PC-9 (cell line): ENCODE measurements around the gene DES. TPM values are rescaled to one million over a fixed set of nuclear protein-coding genes. Genes with fewer than 3 reads are reported as not detected.

Experiments
- BruUV-seq: library from RNA; stranded (reverse); fragments of 400-500 nt; replicated peaks from 2 replicates; lab custom pipeline; 2021; lab: Mats Ljungman, UMichigan
- CTCF ChIA-PET: fragments of 300-600 bp; sonication (Branson Sonifier 250); formaldehyde crosslinking; loops from one replicate; lab custom pipeline; 2022; ENCODE audit warnings: antibody characterized with exemption; lab: Charles Lee
- POLR2A ChIA-PET: fragments of 300-600 bp; sonication (Branson Sonifier 250); formaldehyde crosslinking; loops from one replicate; lab custom pipeline; 2022; ENCODE audit warnings: antibody characterized with exemption; ENCODE audit not compliant: unreplicated experiment; lab: Charles Lee
- DNase-seq, 2 experiments: peaks; one replicate each; pipeline versions ENCODE4 v3.0.0 to v3.0.0-alpha.2; 2015 to 2022; ENCODE audit warnings: mixed read lengths in 1 of 2
- H2AFZ ChIP-seq: fragments of 200-600 bp; sonication (generic); 2 replicates; pipeline ENCODE4 v1.8.1; 2017; ENCODE audit warnings: antibody characterized with exemption
- H3F3A ChIP-seq: fragments of 200-600 bp; sonication (generic); 2 replicates; pipeline ENCODE4 v1.8.1; 2017; ENCODE audit warnings: antibody characterized with exemption, mild to moderate bottlenecking, low read depth; ENCODE audit not compliant: insufficient read depth
- H3K27ac ChIP-seq: fragments of 200-600 bp; sonication (generic); 2 replicates; pipeline ENCODE4 v1.6.1; 2016; ENCODE audit warnings: mixed run types
- H3K27me3 ChIP-seq: fragments of 200-600 bp; sonication (generic); 2 replicates; pipeline ENCODE4 v1.6.1; 2016; ENCODE audit warnings: low read depth, mixed run types; ENCODE audit not compliant: insufficient read depth
- H3K36me3 ChIP-seq: fragments of 200-600 bp; sonication (generic); 2 replicates; pipeline ENCODE4 v1.6.1; 2016; ENCODE audit warnings: low read depth, mixed run types
- H3K4me1 ChIP-seq: fragments of 200-600 bp; sonication (generic); replicated peaks from 2 replicates; pipeline ENCODE4 v1.6.1; 2016; ENCODE audit warnings: mixed run types; ENCODE audit not compliant: insufficient read depth
- H3K4me2 ChIP-seq: fragments of 200-600 bp; sonication (generic); 2 replicates; pipeline ENCODE4 v1.6.1; 2017; ENCODE audit warnings: mixed run types
- H3K4me3 ChIP-seq: fragments of 200-600 bp; sonication (generic); 2 replicates; pipeline ENCODE4 v1.6.1; 2016; ENCODE audit warnings: mixed run types
- H3K79me2 ChIP-seq: fragments of 200-600 bp; sonication (generic); 2 replicates; pipeline ENCODE4 v1.6.1; 2017; ENCODE audit warnings: low read depth, mixed run types
- H3K9me2 ChIP-seq: fragments of 200-600 bp; sonication (generic); 2 replicates; pipeline ENCODE4 v1.8.1; 2017; ENCODE audit warnings: mild to moderate bottlenecking; ENCODE audit not compliant: insufficient read depth
- H3K9me3 ChIP-seq: fragments of 200-600 bp; sonication (generic); 2 replicates; pipeline ENCODE4 v1.8.1; 2016; ENCODE audit warnings: low read depth; ENCODE audit not compliant: insufficient read depth
- H4K20me1 ChIP-seq: fragments of 200-600 bp; sonication (generic); 2 replicates; pipeline ENCODE4 v1.8.1; 2017; ENCODE audit not compliant: insufficient read depth
- CTCF ChIP-seq: fragments of 200-600 bp; sonication (generic); conservative IDR thresholded peaks from 2 replicates; pipeline ENCODE4 v1.6.1; 2017; ENCODE audit warnings: mixed run types, antibody characterized with exemption, mild to moderate bottlenecking, moderate library complexity
- EZH2 ChIP-seq: fragments of 200-600 bp; sonication (generic); IDR thresholded peaks from 2 replicates; pipeline ENCODE4 v1.8.0; 2017; ENCODE audit warnings: antibody characterized with exemption, low read depth
- intact Hi-C: fragments of 100-400 bp; cut with micrococcal nuclease; formaldehyde crosslinking; loops from one replicate; pipeline ENCODE4 v1.10.0; 2022; ENCODE audit not compliant: unreplicated experiment
- total RNA-seq: library from RNA; stranded (reverse); gene quantifications from 2 replicates; pipeline ENCODE4 v1.2.3, GENCODE V29; 2021

Gene DES
- total RNA-seq, 1 experiment from 2014 or later, result not detected

GRCh38 chr2:219399716-219400478 is 18.3 kb upstream of the DES start:
- H3F3A ChIP-seq, result peaks cover 21% of the 10 kb centered on the region; the same call in 1 of the 2 replicates
- POLR2A ChIA-PET, result no interaction called here
- no peak overlapping the region for H3K4me3 ChIP-seq
- no peaks in the 10 kb centered on the region for H3K79me2 ChIP-seq
- CTCF ChIA-PET, result no interaction called here
- no peak for DNase-seq
- H3K36me3 ChIP-seq, result no peaks in the 10 kb centered on the region
- H3K9me3 ChIP-seq, result no peaks in the 10 kb centered on the region; the same call in 1 of the 2 replicates
- no peak overlapping the region for H2AFZ ChIP-seq
- peak overlapping the region; percentile 64 for H3K4me2 ChIP-seq
- H3K4me1 ChIP-seq, result peaks cover 29% of the 10 kb centered on the region
- H3K9me2 ChIP-seq, result no peaks in the 10 kb centered on the region
- intact Hi-C loops, result loop anchor here (5.0 kb wide), 2 partner anchors 57 to 242 kb away; no protein-coding TSS in a partner anchor
- H4K20me1 ChIP-seq, result no peaks in the 10 kb centered on the region
- no peaks in the 10 kb centered on the region for H3K27me3 ChIP-seq
- BruUV-seq, result no TSS peak
- no peak overlapping the region for H3K27ac ChIP-seq
- TF ChIP-seq EZH2 (no peak), CTCF (no peak)

DNA sequence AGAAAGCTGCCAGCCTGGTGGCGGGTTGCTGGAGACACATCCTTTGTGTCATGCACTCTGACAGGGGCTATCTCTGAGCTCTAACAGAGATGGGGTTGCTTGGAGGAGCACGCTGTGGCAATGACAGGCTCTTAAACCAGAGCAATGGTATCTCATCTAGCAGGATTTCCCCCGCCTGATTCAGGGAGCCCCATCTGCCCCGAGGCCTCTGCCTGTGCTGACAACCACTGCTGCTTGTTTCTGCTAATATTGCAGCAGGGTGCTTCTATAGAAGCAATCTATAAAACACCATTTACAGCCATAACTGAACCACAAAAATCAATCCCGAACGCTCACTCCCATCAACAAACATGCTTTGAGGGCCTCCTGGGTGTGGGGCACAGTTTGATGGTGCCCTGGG is 17.6 kb upstream of the DES start:
- Histone ChIP-seq H4K20me1 (no peaks in the 10 kb centered on the region), H3K36me3 (no peaks in the 10 kb centered on the region), H2AFZ (no peak overlapping the region), H3K27ac (no peak overlapping the region), H3K4me1 (peaks cover 29% of the 10 kb centered on the region), H3K9me3 (no peaks in the 10 kb centered on the region; the same call in 1 of the 2 replicates), H3K4me3 (no peak overlapping the region), H3K27me3 (no peaks in the 10 kb centered on the region), H3K9me2 (no peaks in the 10 kb centered on the region), H3F3A (peaks cover 21% of the 10 kb centered on the region; the same call in 1 of the 2 replicates), H3K4me2 (no peak overlapping the region), H3K79me2 (no peaks in the 10 kb centered on the region)
- TF ChIP-seq CTCF (no peak), EZH2 (no peak)
- ChIA-PET CTCF (interaction anchor here (0.6 kb wide), 1 partner anchor 30 kb away, joined by 9 read pairs; no protein-coding TSS in a partner anchor), POLR2A (no interaction called here)
- no peak for DNase-seq
- BruUV-seq, result no TSS peak
- intact Hi-C loops, result loop anchor here (5.0 kb wide), 2 partner anchors 57 to 242 kb away; no protein-coding TSS in a partner anchor

GRCh38 chr2:219401606-219402005 is 16.6 kb upstream of the DES start:
- peaks cover 31% of the 10 kb centered on the region for H3K4me1 ChIP-seq
- H3K27me3 ChIP-seq, result no peaks in the 10 kb centered on the region
- H2AFZ ChIP-seq, result no peak overlapping the region
- intact Hi-C loops, result loop anchor here (2.0 to 5.0 kb wide), 3 partner anchors 56 to 287 kb away; no protein-coding TSS in a partner anchor
- no peaks in the 10 kb centered on the region for H3K79me2 ChIP-seq
- ChIA-PET POLR2A (no interaction called here), CTCF (interaction anchor here (2.7 kb wide), 1 partner anchor 128 kb away, joined by 19 read pairs; no protein-coding TSS in a partner anchor)
- H3F3A ChIP-seq, result peaks cover 21% of the 10 kb centered on the region; the same call in 1 of the 2 replicates
- no peak overlapping the region for H3K4me3 ChIP-seq
- no peak for TF ChIP-seq EZH2
- TF ChIP-seq CTCF, result no peak
- H3K4me2 ChIP-seq, result no peak overlapping the region
- H4K20me1 ChIP-seq, result no peaks in the 10 kb centered on the region
- no peaks in the 10 kb centered on the region; the same call in 1 of the 2 replicates for H3K9me3 ChIP-seq
- no peak overlapping the region for H3K27ac ChIP-seq
- no TSS peak for BruUV-seq
- H3K9me2 ChIP-seq, result no peaks in the 10 kb centered on the region
- H3K36me3 ChIP-seq, result no peaks in the 10 kb centered on the region
- DNase-seq, result no peak
